HG03521 (cell line): Measurements from ENCODE around the gene OR52B2.
"Not testable (repeated sequence)": the region's sequence is repeated elsewhere in the genome, so short reads cannot be mapped to it uniquely, and the experiment has no call there.

Experiments
- ATAC-seq: cut with Tn5 transposase; IDR thresholded peaks from one replicate; pipeline ENCODE4 v1.9.1; 2021; ENCODE audit warnings: mild to moderate bottlenecking, moderate library complexity; ENCODE audit not compliant: unreplicated experiment

The OR52B2 gene

DNA sequence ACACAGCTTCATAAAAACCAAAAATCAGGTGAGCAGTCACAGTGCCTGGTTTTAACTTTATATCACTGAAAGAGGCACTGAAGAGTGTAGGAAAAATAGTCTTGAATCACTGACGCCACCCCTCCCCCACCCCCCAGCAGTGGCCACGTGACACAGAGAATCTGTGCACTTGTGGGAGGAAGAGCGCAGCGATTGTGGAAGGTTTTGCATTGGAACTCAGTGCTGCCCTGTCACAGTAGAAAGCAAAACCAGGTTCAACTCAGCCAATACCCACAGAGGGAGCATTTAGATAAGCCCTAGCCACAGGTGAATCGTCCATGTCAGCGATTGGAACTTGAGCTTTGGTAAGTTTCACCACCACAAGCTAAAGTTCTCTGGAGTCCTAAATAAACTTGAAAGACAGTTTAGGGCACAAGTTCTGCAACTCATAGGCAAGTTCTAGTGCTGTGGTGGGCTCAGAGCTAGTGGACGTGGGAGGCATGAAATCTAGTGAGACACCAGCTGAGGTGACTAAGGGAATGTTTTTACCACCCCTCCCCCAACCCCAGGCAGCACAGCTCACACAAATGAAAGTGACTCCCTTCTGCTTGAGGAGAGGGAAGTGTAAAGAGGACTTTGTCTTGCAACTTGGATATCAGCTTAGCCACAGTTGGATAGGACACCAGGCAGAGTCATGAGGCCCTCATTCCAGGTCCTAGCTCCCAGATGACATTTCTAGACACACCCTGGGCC is 13.3 kb downstream of the OR52B2 start:
- ATAC-seq, result no peak

DNA sequence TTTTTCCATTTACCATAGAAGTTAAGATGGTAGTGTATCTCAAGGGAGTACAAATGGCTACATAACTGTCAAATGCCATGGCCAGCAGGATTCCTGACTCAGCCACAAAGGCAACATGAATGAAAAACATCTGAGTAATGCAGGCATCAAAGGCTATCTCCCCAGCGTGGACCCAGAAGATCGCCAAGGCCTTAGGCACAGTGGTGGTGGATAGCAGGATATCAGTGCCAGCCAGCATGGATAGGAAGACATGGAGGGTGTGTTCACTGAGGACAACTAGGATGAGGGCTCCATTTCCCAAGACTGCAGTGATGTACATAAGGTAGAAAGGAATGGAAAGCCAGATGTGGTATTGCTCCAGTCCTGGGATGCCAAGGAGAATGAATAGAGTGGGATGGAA is 18.0 kb downstream of the OR52B2 start:
- ATAC-seq, result no peak

DNA sequence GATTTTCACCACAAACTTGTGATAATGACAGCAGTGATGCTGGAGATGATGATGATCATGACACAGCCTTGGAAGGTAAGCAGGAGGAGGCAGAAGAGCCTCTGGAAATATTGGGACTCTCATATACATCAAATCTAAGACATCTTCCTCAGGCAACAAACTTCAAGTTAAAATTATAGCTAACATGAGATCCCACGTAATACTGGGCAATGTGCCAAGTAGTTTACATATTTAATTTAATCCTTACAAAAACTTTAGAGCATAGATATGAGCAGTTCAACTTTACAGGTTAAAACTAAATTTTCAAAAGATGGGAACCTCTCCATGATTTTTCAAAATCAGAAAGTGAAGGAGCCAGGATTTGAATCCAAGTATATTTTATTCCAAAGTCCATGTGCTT is 19.0 kb downstream of the OR52B2 start:
- ATAC-seq, result no peak

DNA sequence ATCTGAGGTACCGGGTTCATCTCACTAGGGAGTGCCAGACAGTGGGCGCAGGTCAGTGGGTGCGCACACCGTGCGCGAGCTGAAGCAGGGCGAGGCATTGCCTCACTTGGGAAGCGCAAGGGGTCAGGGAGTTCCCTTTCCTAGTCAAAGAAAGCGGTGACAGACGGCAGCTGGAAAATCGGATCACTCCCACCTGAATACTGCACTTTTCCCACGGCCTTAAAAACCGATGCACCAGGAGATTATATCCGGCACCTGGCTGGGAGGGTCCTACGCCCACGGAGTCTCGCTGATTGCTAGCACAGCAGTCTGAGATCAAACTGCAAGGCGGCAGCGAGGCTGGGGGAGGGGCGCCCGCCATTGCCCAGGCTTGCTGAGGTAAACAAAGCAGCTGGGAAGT is 26.4 kb downstream of the OR52B2 start:
- ATAC-seq, result not testable (repeated sequence)

DNA sequence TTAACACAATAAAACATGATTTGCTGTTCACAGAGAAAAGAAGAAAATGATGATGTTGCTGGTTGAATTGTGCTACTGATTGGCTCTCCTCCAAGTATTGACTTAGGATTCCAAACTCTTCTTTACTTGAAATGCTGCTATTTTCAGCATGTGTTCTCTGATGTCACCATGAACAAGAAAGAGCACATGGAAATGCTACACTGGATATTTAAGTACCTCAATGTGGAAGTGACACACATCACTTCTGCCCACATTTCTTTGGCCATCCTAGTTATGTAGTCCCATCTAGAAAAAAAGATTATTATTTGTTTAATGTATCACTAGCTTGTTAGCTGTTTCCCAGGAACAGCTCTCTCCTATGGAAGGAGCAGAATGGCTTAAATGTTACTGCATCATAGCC is 27.2 kb downstream of the OR52B2 start:
- no peak for ATAC-seq

DNA sequence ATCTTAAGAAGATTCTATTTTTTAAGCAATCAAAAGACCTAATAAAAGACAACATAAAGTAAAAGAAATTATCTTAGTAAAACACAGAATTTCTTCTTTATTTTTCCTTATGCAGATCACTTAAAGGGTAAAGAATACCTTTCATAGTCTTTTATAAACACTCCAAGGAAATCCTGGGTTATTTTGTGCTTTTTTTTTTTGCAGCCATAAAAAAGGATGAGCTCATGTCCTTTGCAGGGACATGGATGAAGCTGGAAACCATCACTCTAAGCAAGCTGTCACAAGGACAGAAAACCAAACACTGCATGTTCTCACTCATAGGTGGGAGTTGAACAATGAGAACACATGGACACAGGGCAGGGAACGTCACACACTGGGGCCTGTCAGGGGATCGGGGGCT is 34.2 kb downstream of the OR52B2 start:
- ATAC-seq, result not testable (repeated sequence)

DNA sequence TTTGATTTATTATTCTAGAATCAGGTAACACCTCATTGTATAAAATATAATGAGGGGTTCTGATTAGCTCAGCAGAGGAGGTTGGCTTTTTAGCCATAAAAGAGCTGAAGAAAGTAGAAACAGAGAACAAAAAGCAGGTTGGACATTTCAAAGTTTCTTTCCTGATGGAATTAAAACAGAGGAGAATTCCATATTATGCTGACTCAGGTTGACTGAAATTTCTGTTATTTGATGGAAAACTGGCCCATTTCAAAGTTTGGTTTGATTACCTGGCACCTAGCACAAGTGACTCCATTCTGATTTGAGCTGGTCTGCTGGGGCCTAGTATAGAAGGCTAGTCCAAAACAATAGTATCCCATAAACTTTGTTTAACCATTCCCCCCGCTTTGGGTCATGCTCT is 37.7 kb downstream of the OR52B2 start:
- ATAC-seq, result no peak

DNA sequence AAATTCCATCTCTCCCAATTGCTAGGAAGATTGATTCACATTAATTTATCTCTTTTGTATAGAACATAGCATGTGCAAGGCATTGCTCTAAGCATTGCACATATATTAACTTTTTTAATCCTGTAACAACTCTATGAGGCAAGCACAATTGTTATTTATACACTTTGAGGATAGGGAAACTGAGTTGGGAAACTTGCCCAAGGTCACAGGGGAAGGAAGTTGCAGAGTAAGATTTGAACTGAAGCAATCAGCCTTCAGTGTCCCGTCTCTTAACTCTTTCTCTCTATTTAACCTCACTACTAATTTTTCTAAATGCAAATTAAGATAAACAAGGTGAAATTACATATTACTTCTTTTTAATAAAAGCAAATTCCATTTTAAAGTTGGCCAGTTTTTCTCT is 40.5 kb downstream of the OR52B2 start:
- ATAC-seq, result no peak

DNA sequence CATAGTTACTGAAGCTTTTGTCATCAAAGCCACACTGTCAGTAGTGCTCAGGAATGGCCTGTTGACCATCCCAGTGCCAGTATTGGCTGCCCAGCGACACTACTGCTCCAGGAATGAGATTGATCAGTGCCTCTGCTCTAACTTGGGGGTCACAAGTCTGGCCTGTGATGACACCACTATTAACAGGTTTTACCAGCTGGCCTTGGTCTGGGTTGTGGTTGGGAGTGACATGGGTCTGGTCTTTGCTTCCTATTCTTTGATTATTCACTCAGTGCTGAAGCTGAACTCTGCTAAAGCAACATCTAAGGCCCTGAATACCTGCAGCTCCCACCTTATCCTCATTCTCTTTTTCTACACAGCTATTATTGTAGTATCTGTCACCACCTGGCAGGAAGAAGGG is 41.1 kb downstream of the OR52B2 start:
- ATAC-seq, result no peak

DNA sequence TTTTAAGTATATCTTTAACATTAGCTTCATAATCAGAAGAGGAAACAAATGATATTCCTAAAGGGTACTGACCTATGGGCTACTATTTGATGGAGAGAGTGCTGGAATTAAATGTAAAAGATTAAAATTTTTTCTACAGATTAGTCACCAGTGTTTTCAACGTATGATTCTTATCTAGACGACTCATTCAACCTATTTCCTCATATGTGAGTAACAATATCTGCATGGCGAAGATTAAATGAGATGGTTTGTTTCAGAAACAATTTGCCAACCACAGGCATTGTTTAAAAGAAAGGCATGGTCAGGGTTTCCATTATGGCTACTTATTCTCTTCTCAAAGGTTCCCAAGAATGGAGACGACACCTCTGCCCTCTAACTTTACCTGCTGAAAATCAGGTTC is 42.2 kb downstream of the OR52B2 start:
- ATAC-seq, result no peak

DNA sequence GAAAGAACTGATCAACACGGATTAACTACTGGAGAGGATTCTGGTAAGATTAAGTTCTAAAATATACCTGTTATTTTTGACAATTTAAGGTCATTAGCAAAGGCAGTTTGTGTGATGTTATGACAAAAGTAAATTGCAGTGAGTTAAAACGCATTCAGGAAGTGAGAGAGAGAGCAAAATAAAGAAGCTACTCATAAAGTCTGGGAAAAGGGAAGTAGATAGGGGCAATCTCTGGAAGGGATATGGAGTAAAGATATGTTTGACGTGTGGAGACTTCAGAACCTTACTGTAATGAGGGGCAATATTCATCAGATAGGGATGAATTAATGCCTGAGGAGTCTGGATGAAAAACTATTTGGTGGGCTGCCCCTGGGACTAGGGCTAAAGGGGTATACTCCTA is 45.9 kb downstream of the OR52B2 start:
- no peak for ATAC-seq
